ENCODE measurements around the gene SSU72. TPM values are rescaled to one million over a fixed set of nuclear protein-coding genes. Genes with fewer than 3 reads are reported as not detected.

SSU72 gene
- total RNA-seq, 1 experiment from 2014 or later = 179 TPM

GRCh38 chr1:1623631-1624442, 49.2 kb upstream of the SSU72 start:
- H3K9ac ChIP-seq (ENCODE audit: extremely low read depth, insufficient read length, low read length) = no peak overlapping the region
- H3K27me3 Mint-ChIP-seq (ENCODE audit: low read depth) = no peaks in the 10 kb centered on the region; the same call in 1 of the 2 replicates
- H3K27ac Mint-ChIP-seq = no peak overlapping the region
- no peak for TF ChIP-seq CTCF (conservative IDR thresholded peaks at IDR 0.05)
- H3K14ac ChIP-seq (ENCODE audit: insufficient read depth, low read length) = no peak overlapping the region
- no peak overlapping the region for H2BK20ac ChIP-seq (ENCODE audit: low read depth, low read length, poor library complexity, severe bottlenecking)
- no peak overlapping the region for H4K8ac ChIP-seq (replicated peaks; ENCODE audit: insufficient read length, low read depth, low read length)
- H3K9me3 Mint-ChIP-seq = no peaks in the 10 kb centered on the region
- no peak overlapping the region for H3K27ac ChIP-seq (ENCODE audit: insufficient read length, low read depth, low read length)
- no peak overlapping the region for H4K5ac ChIP-seq (ENCODE audit: insufficient read length, low read depth, low read length)
- no peak overlapping the region for H2AK5ac ChIP-seq (ENCODE audit: insufficient read length, low read length)
- no peak overlapping the region for H3K4ac ChIP-seq (ENCODE audit: low read depth, low read length)
- DNase-seq = no peak
- H3K18ac ChIP-seq (ENCODE audit: insufficient read length, low read depth, low read length) = no peak overlapping the region
- no peak overlapping the region for H2BK5ac ChIP-seq (ENCODE audit: insufficient read length, low read length)
- no peak overlapping the region for H2BK120ac ChIP-seq (ENCODE audit: low read depth, low read length, poor library complexity, severe bottlenecking)
- H3K4me1 ChIP-seq (ENCODE audit: insufficient read depth, low read length) = no peaks in the 10 kb centered on the region
- no peak overlapping the region for H3K4me3 Mint-ChIP-seq
- H3K23me2 ChIP-seq (ENCODE audit: insufficient read length, low read depth, low read length, poor library complexity, severe bottlenecking) = no peaks in the 10 kb centered on the region
- WGBS (ENCODE audit: extremely low coverage, insufficient read length, low lambda C conversion rate) = no CpG with 5 or more reads among the region's 51 CpGs
- H3K23ac ChIP-seq (ENCODE audit: insufficient read length, low read depth, low read length) = no peak overlapping the region
- H2AFZ ChIP-seq (ENCODE audit: low read length) = no peak overlapping the region
- no peak overlapping the region for H3K4me2 ChIP-seq (ENCODE audit: insufficient read depth, insufficient read length, low read length)
- H3T11ph ChIP-seq (ENCODE audit: low read length) = no peak overlapping the region
- H3K56ac ChIP-seq (ENCODE audit: insufficient read length, low read depth, low read length) = no peak overlapping the region
- H4K20me1 ChIP-seq (ENCODE audit: control insufficient read depth, insufficient read depth, insufficient read length) = no peaks in the 10 kb centered on the region
- H2BK12ac ChIP-seq (ENCODE audit: insufficient read length, low read depth, low read length) = no peak overlapping the region
- H3K9me3 ChIP-seq (ENCODE audit: control insufficient read depth, low read depth, low read length) = no peaks in the 10 kb centered on the region
- no peaks in the 10 kb centered on the region for H3K79me2 ChIP-seq (ENCODE audit: insufficient read depth, low read length)
- H3K36me3 Mint-ChIP-seq (ENCODE audit: insufficient read depth in 1 of 3, low read depth in 3 of 3) = peaks cover 0 to 2% (median 0%) of the 10 kb centered on the region in 3 experiments; a peak in 1 of 7 replicates
- H4K91ac ChIP-seq (ENCODE audit: insufficient read length, low read depth, low read length) = no peak overlapping the region
- H3K79me1 ChIP-seq (ENCODE audit: insufficient read depth, low read depth, low read length, poor library complexity, severe bottlenecking) = no peaks in the 10 kb centered on the region
- H3K27me3 ChIP-seq (ENCODE audit: insufficient read depth, low read length) = no peaks in the 10 kb centered on the region
- no peaks in the 10 kb centered on the region for H3K4me1 Mint-ChIP-seq
- no peak overlapping the region for H2BK15ac ChIP-seq (ENCODE audit: low read depth, low read length)
